ENCODE data around the gene CFAP57. TPM values are rescaled to one million over a fixed set of nuclear protein-coding genes. Genes with fewer than 3 reads are reported as not detected.

The CFAP57 gene
- total and polyA plus RNA-seq, 9 of the 15 experiments (the other 6 are each of a cell fraction or from before 2014, with no cell fraction given) = 0.04 to 0.22 (median 0.07) TPM; not detected in 3

GRCh38 chr1:43270421-43271095, 98.4 kb downstream of the CFAP57 start:
- 2% methylated on average over 26 of the region's 29 CpGs for WGBS (ENCODE audit: insufficient coverage, low coverage, missing lambda C conversion rate)
- H3K27ac ChIP-seq (ENCODE audit: extremely low read depth, low read depth, low read length) = no peak overlapping the region
- ATAC-seq = peak; percentile 66
- POLR2A ChIA-PET = interaction anchor here (0.6 to 0.8 kb wide), 2 partner anchors 40 to 47 kb away, joined by 3 read pairs; no protein-coding TSS in a partner anchor
- intact Hi-C loops (cut with micrococcal nuclease) (no loop called here), in situ Hi-C loops (cut with MboI) (no loop called here)
- FAIRE-seq = peak; percentile 76
- peaks cover 16 to 19% of the 10 kb centered on the region in 2 experiments; a peak in 4 of 5 replicates for H3K4me1 ChIP-seq (replicated peaks in 1 of 2; ENCODE audit: control insufficient read depth in 2 of 2, insufficient read depth in 2 of 2, low read length in 2 of 2)
- peak overlapping the region; percentile 75 for H2AFZ ChIP-seq (ENCODE audit: low read depth, low read length)
- H3K9ac ChIP-seq (ENCODE audit: insufficient read depth in 1 of 2, low read depth in 2 of 2, low read length in 2 of 2) = peak overlapping the region; percentile 40 to 86; a peak in 3 of 4 replicates
- no peaks in the 10 kb centered on the region for H3K36me3 ChIP-seq (ENCODE audit: control insufficient read depth, insufficient read depth, low read length)
- DNase-seq (ENCODE audit: extremely low read depth in 1 of 4, low spot score in 3 of 4) = peak; percentile 61 to 86 (median 78)
- H3K79me2 ChIP-seq (ENCODE audit: control insufficient read depth, insufficient read depth, low read length) = no peaks in the 10 kb centered on the region
- H3K9me1 ChIP-seq (ENCODE audit: control insufficient read depth, insufficient read depth, low read length) = no peaks in the 10 kb centered on the region
- no peaks in the 10 kb centered on the region for H4K20me1 ChIP-seq (replicated peaks; ENCODE audit: control insufficient read depth, insufficient read depth, low read length)
- peak overlapping the region; percentile 80 for H3K4me2 ChIP-seq (ENCODE audit: insufficient read depth, low read length)
- H3K4me3 ChIP-seq = peak overlapping the region; percentile 27; the same call in 1 of the 2 replicates
- H3K27me3 ChIP-seq (ENCODE audit: control insufficient read depth in 2 of 2, insufficient read depth in 2 of 2, low read length in 2 of 2) = peaks cover 38 to 72% of the 10 kb centered on the region in 2 experiments
- no TSS peak for BruUV-seq (replicated peaks)
- H3K9me3 ChIP-seq (replicated peaks; ENCODE audit: control insufficient read depth, insufficient read depth, low read depth, low read length) = no peaks in the 10 kb centered on the region
- CTCF ChIA-PET (ENCODE audit: low intra/inter-chr PET ratio) = no interaction called here
- TF ChIP-seq, protein P1, sequence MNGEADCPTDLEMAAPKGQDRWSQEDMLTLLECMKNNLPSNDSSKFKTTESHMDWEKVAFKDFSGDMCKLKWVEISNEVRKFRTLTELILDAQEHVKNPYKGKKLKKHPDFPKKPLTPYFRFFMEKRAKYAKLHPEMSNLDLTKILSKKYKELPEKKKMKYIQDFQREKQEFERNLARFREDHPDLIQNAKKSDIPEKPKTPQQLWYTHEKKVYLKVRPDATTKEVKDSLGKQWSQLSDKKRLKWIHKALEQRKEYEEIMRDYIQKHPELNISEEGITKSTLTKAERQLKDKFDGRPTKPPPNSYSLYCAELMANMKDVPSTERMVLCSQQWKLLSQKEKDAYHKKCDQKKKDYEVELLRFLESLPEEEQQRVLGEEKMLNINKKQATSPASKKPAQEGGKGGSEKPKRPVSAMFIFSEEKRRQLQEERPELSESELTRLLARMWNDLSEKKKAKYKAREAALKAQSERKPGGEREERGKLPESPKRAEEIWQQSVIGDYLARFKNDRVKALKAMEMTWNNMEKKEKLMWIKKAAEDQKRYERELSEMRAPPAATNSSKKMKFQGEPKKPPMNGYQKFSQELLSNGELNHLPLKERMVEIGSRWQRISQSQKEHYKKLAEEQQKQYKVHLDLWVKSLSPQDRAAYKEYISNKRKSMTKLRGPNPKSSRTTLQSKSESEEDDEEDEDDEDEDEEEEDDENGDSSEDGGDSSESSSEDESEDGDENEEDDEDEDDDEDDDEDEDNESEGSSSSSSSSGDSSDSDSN (IDR thresholded peaks at IDR 0.05; ENCODE audit: borderline replicate concordance in 1 of 2, low read depth in 2 of 2, low read length in 2 of 2) = no peak
- TF ChIP-seq KLF1 (tag; IDR thresholded peaks at IDR 0.05) (peak; percentile 92), EZH2 (IDR thresholded peaks at IDR 0.05; ENCODE audit: borderline replicate concordance, low read depth, low read length) (no peak), MAZ (CRISPR knock-in tag; conservative IDR thresholded peaks at IDR 0.05 in 1 of 2, IDR thresholded peaks at IDR 0.05 in 1 of 2) (peak in 1 of 2 experiments; percentile 16; a peak in 1 of 4 replicates), KLF13 (tag; IDR thresholded peaks at IDR 0.05; ENCODE audit: borderline replicate concordance, low read depth) (peak; percentile 55; the same call in 1 of the 2 replicates), C11orf30 (IDR thresholded peaks at IDR 0.05; ENCODE audit: low read depth) (0 out of 2 replicates have a peak, but pooled peaks have one; percentile 5), ZNF316 (IDR thresholded peaks at IDR 0.05) (peak; percentile 26; the same call in 1 of the 2 replicates), NR2C2 (CRISPR knock-in tag; IDR thresholded peaks at IDR 0.05) (no peak), NR2C2 (tag; IDR thresholded peaks at IDR 0.05) (peak; percentile 48; the same call in 1 of the 2 replicates), EGR1 (conservative IDR thresholded peaks at IDR 0.05) (peak; percentile 57), ZNF277 (CRISPR knock-in tag; IDR thresholded peaks at IDR 0.05; ENCODE audit: borderline replicate concordance) (no peak), CTBP1 (IDR thresholded peaks at IDR 0.05; ENCODE audit: borderline replicate concordance) (peak; percentile 45; the same call in 1 of the 2 replicates), PHF8 (IDR thresholded peaks at IDR 0.05; ENCODE audit: borderline replicate concordance, low read length) (peak; percentile 22; the same call in 1 of the 2 replicates), ZEB2 (IDR thresholded peaks at IDR 0.05) (peak; percentile 87), THRA (IDR thresholded peaks at IDR 0.05) (no peak), CC2D1A (IDR thresholded peaks at IDR 0.05) (no peak)

Measured in K562 (cell line).